H1 (cell line): Measurements from ENCODE around the gene GPRC5D. TPM values are rescaled to one million over a fixed set of nuclear protein-coding genes. Genes with fewer than 3 reads are reported as not detected.

Experiments
- CTCF ChIA-PET: fragments of 300-600 bp; sonication (Branson Sonifier 250); formaldehyde crosslinking; loops from one replicate; lab custom pipeline; 2021; ENCODE audit not compliant: partially characterized antibody; lab: Charles Lee
- POLR2A ChIA-PET: fragments of 300-600 bp; sonication (Branson Sonifier 250); formaldehyde crosslinking; loops from one replicate; lab custom pipeline; 2021; ENCODE audit warnings: inconsistent platforms; ENCODE audit not compliant: partially characterized antibody; lab: Charles Lee
- DNase-seq, 2 experiments: peaks; one replicate each; pipeline versions ENCODE4 v3.0.0 to v3.0.0-alpha.2; 2010 to 2022; ENCODE audit warnings: low spot score in 2 of 2, low read depth in 1 of 2, mixed read lengths in 1 of 2
- FAIRE-seq: peaks from 2 replicates; lab custom pipeline; 2011; peaks lifted over from hg19 to GRCh38; lab: Jason Lieb, UNC
- H2AFZ ChIP-seq: 2 replicates; pipeline ENCODE4 v1.8.1; 2012; ENCODE audit warnings: low read length, inconsistent platforms
- H2AK5ac ChIP-seq: 2 replicates; pipeline ENCODE4 v1.6.1; 2013; ENCODE audit warnings: low read depth, low read length
- H2BK120ac ChIP-seq: replicated peaks from 2 replicates; pipeline ENCODE3; 2013; ENCODE audit warnings: low read depth, low read length, inconsistent platforms
- H2BK12ac ChIP-seq: 2 replicates; pipeline ENCODE4 v1.6.1; 2013; ENCODE audit warnings: low read depth, low read length
- H2BK15ac ChIP-seq: 2 replicates; pipeline ENCODE4 v1.6.1; 2013; ENCODE audit warnings: low read length
- H2BK20ac ChIP-seq: 2 replicates; pipeline ENCODE4 v1.6.1; 2013; ENCODE audit warnings: low read length
- H2BK5ac ChIP-seq: 2 replicates; pipeline ENCODE4 v1.6.1; 2013; ENCODE audit warnings: low read depth, low read length
- H3K14ac ChIP-seq: 2 replicates; pipeline ENCODE4 v1.6.1; 2013; ENCODE audit warnings: inconsistent platforms; ENCODE audit not compliant: insufficient read length
- H3K18ac ChIP-seq: 2 replicates; pipeline ENCODE4 v1.6.1; 2013; ENCODE audit warnings: low read length; ENCODE audit errors: extremely low read depth
- H3K23ac ChIP-seq: 2 replicates; pipeline ENCODE4 v1.6.1; 2013; ENCODE audit warnings: inconsistent platforms; ENCODE audit not compliant: insufficient read length
- H3K23me2 ChIP-seq: 2 replicates; pipeline ENCODE4 v1.6.1; 2013; ENCODE audit warnings: low read depth, low read length
- H3K27ac ChIP-seq: 2 replicates; pipeline ENCODE4 v1.6.1; 2011; ENCODE audit warnings: low read depth, low read length, inconsistent platforms
- H3K27me3 ChIP-seq, 4 experiments: replicated peaks in 1 of 4; 1 replicate in 1 of 4; 2 replicates in 3 of 4; pipeline versions ENCODE4 v1.6.1 to v1.8.1; 2011 to 2013; ENCODE audit warnings: low read length in 3 of 4, mild to moderate bottlenecking in 3 of 4, inconsistent platforms in 2 of 4, mixed read lengths in 2 of 4, moderate library complexity in 1 of 4; ENCODE audit not compliant: control insufficient read depth in 3 of 4, insufficient read depth in 3 of 4; ENCODE audit errors: extremely low read depth in 1 of 4
- H3K36me3 ChIP-seq, 4 experiments: 2 replicates each; pipeline versions ENCODE4 v1.6.1 to v1.8.1; 2011 to 2013; ENCODE audit warnings: mild to moderate bottlenecking in 4 of 4, low read length in 3 of 4, moderate library complexity in 2 of 4, control low read depth in 1 of 4, inconsistent platforms in 1 of 4; ENCODE audit not compliant: insufficient read depth in 4 of 4, control insufficient read depth in 2 of 4
- H3K4ac ChIP-seq: replicated peaks from 2 replicates; pipeline ENCODE3; 2013; ENCODE audit warnings: low read length, low read depth, mixed read lengths, inconsistent platforms; ENCODE audit not compliant: insufficient read length
- H3K4me1 ChIP-seq, 4 experiments: replicated peaks in 1 of 4; 1 replicate in 1 of 4; 2 replicates in 3 of 4; pipeline versions ENCODE4 v1.6.1 to v1.8.1; 2011 to 2013; ENCODE audit warnings: low read length in 3 of 4, inconsistent platforms in 2 of 4, mixed read lengths in 1 of 4; ENCODE audit not compliant: insufficient read depth in 4 of 4, control insufficient read depth in 3 of 4
- H3K4me2 ChIP-seq, 2 experiments: 2 replicates each; pipeline versions ENCODE4 v1.6.1 to v1.8.1; 2011 to 2013; ENCODE audit warnings: low read depth in 2 of 2, low read length in 2 of 2, control low read depth in 1 of 2, inconsistent platforms in 1 of 2, mild to moderate bottlenecking in 1 of 2; ENCODE audit not compliant: insufficient read depth in 1 of 2
- H3K4me3 ChIP-seq, 4 experiments: fragments of 200-600, 300-600 bp in 1 of 4; sonication (generic), shearing (Covaris generic), sonication (Bioruptor Twin) in 1 of 4; 2 replicates each; pipeline versions ENCODE4 v1.5.1 to v1.8.1; 2011 to 2016; ENCODE audit warnings: low read length in 4 of 4, low read depth in 3 of 4, control low read depth in 2 of 4, inconsistent platforms in 2 of 4, mild to moderate bottlenecking in 2 of 4, mixed read lengths in 1 of 4, moderate library complexity in 1 of 4; ENCODE audit not compliant: insufficient read depth in 2 of 4; ENCODE audit errors: extremely low read depth in 1 of 4
- H3K56ac ChIP-seq: replicated peaks from 2 replicates; pipeline ENCODE3; 2013; ENCODE audit warnings: low read depth, mild to moderate bottlenecking, mixed read lengths, low read length, inconsistent platforms; ENCODE audit not compliant: insufficient read length
- H3K79me1 ChIP-seq: 2 replicates; pipeline ENCODE4 v1.6.1; 2013; ENCODE audit warnings: low read depth, low read length, control low read depth
- H3K79me2 ChIP-seq, 2 experiments: 2 replicates each; pipeline versions ENCODE4 v1.6.1 to v1.8.1; 2012 to 2013; ENCODE audit warnings: low read length in 2 of 2, mild to moderate bottlenecking in 2 of 2, inconsistent platforms in 1 of 2; ENCODE audit not compliant: insufficient read depth in 2 of 2, control insufficient read depth in 1 of 2
- H3K9ac ChIP-seq, 4 experiments: replicated peaks in 1 of 4; 1 replicate in 1 of 4; 2 replicates in 3 of 4; pipeline versions ENCODE4 v1.6.1 to v1.8.1; 2011 to 2013; ENCODE audit warnings: low read depth in 3 of 4, low read length in 3 of 4, control low read depth in 2 of 4, mild to moderate bottlenecking in 2 of 4, moderate library complexity in 2 of 4, inconsistent platforms in 1 of 4; ENCODE audit errors: extremely low read depth in 1 of 4
- H3K9me3 ChIP-seq, 2 experiments: 2 replicates each; pipeline versions ENCODE4 v1.6.1 to v1.8.1; 2012 to 2013; ENCODE audit warnings: mild to moderate bottlenecking in 2 of 2, moderate library complexity in 2 of 2, control low read depth in 1 of 2, inconsistent platforms in 1 of 2, low read depth in 1 of 2, low read length in 1 of 2, mixed read lengths in 1 of 2; ENCODE audit not compliant: insufficient read depth in 2 of 2
- H4K20me1 ChIP-seq, 2 experiments: replicated peaks in 1 of 2; 2 replicates each; pipeline versions ENCODE3 to v1.8.1; 2011 to 2013; ENCODE audit warnings: inconsistent platforms in 2 of 2, low read length in 2 of 2, mild to moderate bottlenecking in 1 of 2; ENCODE audit not compliant: insufficient read depth in 2 of 2, control insufficient read depth in 1 of 2
- H4K5ac ChIP-seq: 2 replicates; pipeline ENCODE4 v1.6.1; 2013; ENCODE audit warnings: low read length, low read depth, mixed read lengths, inconsistent platforms; ENCODE audit not compliant: insufficient read length
- H4K8ac ChIP-seq: 2 replicates; pipeline ENCODE4 v1.8.0; 2013; ENCODE audit warnings: mild to moderate bottlenecking, moderate library complexity, low read length, inconsistent platforms; ENCODE audit not compliant: insufficient read depth; ENCODE audit errors: extremely low read depth
- H4K91ac ChIP-seq: replicated peaks from 2 replicates; pipeline ENCODE3; 2013; ENCODE audit warnings: low read length, mixed read lengths, inconsistent platforms; ENCODE audit not compliant: insufficient read length
- ASH2L ChIP-seq: fragments of 200-600, 300-600 bp; sonication (generic); IDR thresholded peaks from one replicate; pipeline ENCODE4 v1.7.1; 2017; ENCODE audit warnings: low read length
- FOSL1 ChIP-seq: IDR thresholded peaks from 2 replicates; pipeline ENCODE4 v1.6.1; 2011; ENCODE audit warnings: mild to moderate bottlenecking, low read depth, low read length, moderate library complexity; ENCODE audit not compliant: insufficient read depth
- HDAC6 ChIP-seq: IDR thresholded peaks from one replicate; pipeline ENCODE4 v1.7.1; 2012; ENCODE audit warnings: low read depth, mild to moderate bottlenecking, inconsistent platforms, low read length, moderate library complexity
- POU5F1 ChIP-seq: IDR thresholded peaks from 2 replicates; pipeline ENCODE4 v1.6.1; 2011; ENCODE audit warnings: low read depth, mild to moderate bottlenecking, low read length, moderate library complexity
- SAP30 ChIP-seq: fragments of 300-600 bp; sonication (generic); IDR thresholded peaks from 2 replicates; pipeline ENCODE4 v1.7.1; 2012; ENCODE audit warnings: low read length, moderate library complexity, mild to moderate bottlenecking, inconsistent platforms; ENCODE audit not compliant: insufficient read depth, insufficient replicate concordance
- SIRT6 ChIP-seq: IDR thresholded peaks from one replicate; pipeline ENCODE4 v1.7.1; 2012; ENCODE audit warnings: low read length, inconsistent platforms
- SP1 ChIP-seq: IDR thresholded peaks from 2 replicates; pipeline ENCODE4 v1.6.1; 2011; ENCODE audit warnings: low read depth, low read length
- SP2 ChIP-seq: IDR thresholded peaks from 2 replicates; pipeline ENCODE4 v1.6.1; 2012; ENCODE audit warnings: mild to moderate bottlenecking, low read length, inconsistent platforms
- TCF12 ChIP-seq: IDR thresholded peaks from 2 replicates; pipeline ENCODE4 v1.6.1; 2011; ENCODE audit warnings: low read depth, mild to moderate bottlenecking, low read length
- TEAD4 ChIP-seq: IDR thresholded peaks from 2 replicates; pipeline ENCODE4 v1.6.1; 2012; ENCODE audit warnings: low read depth, low read length, inconsistent platforms, mixed read lengths
- polyA plus RNA-seq, 7 experiments: library from polyadenylated mRNA; depleted of rRNA in 3 of 7; stranded (reverse) in 5 of 7; unstranded in 2 of 7; fragments of >200 nt in 5 of 7; fragments of 200-250 nt in 2 of 7; gene quantifications; 1 replicate in 5 of 7; 2 replicates in 1 of 7; 4 replicates in 1 of 7; pipeline versions ENCODE4 v1.2.1 to v1.2.3, GENCODE V29; 2011 to 2013; ENCODE audit warnings: missing spikeins in 2 of 7, mixed read lengths in 2 of 7
- total RNA-seq: library from RNA; stranded (reverse); fragmentation: NEBNext Ultra II Directional; extraction: Animal tissue kit (Norgen Biotek cat#: 25700); gene quantifications from 2 replicates; pipeline ENCODE4 v1.2.1, GENCODE V29; 2021
- TF ChIP-seq, protein P1 (sequence below): IDR thresholded peaks from 2 replicates; pipeline ENCODE4 v1.6.1; 2011; ENCODE audit warnings: low read depth, mild to moderate bottlenecking, low read length; ENCODE audit not compliant: insufficient read depth
- TF ChIP-seq, protein P2 (sequence below): IDR thresholded peaks from 2 replicates; pipeline ENCODE4 v1.6.1; 2012; ENCODE audit warnings: low read length, inconsistent platforms
- TF ChIP-seq, protein P3 (sequence below): IDR thresholded peaks from 2 replicates; pipeline ENCODE4 v1.6.1; 2012; ENCODE audit warnings: inconsistent platforms

GPRC5D gene
- total and polyA plus RNA-seq, 2 of the 8 experiments (the other 6 are each of a cell fraction or from before 2014, with no cell fraction given): 0.45 TPM; not detected in 1

DNA sequence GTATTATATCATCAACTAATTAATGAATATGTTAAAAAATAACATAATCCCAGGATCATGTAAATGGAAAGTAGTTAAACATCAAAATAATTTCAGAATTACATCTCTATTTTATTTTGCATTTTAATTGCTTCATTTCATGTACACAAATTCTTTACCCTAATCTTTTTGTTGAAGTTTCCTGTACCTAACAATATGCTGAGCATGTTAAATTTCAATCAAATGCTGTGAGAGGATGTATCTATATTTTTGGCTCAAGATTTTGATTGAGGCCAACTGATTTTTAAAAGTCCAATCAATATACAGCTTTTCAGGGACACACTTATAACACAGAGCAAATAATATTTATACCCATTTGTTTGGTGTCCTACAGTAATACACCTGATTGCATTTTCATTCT lies 6.4 kb downstream of the GPRC5D start:
- no peak overlapping the region for H2AFZ ChIP-seq
- H3K79me2 ChIP-seq: no peaks in the 10 kb centered on the region
- H3K27me3 ChIP-seq: no peaks in the 10 kb centered on the region
- no peak overlapping the region for H3K9ac ChIP-seq
- no peak overlapping the region for H2BK5ac ChIP-seq
- CTCF ChIA-PET: no interaction called here
- DNase-seq: no peak
- H2AK5ac ChIP-seq: no peak overlapping the region
- no peak overlapping the region for H3K14ac ChIP-seq
- no peak overlapping the region for H2BK12ac ChIP-seq
- no peak for FAIRE-seq
- no peak overlapping the region for H4K8ac ChIP-seq
- POLR2A ChIA-PET: no interaction called here
- no peak overlapping the region for H3K18ac ChIP-seq
- H4K5ac ChIP-seq: no peak overlapping the region
- H3K79me1 ChIP-seq: no peaks in the 10 kb centered on the region
- no peaks in the 10 kb centered on the region for H3K9me3 ChIP-seq
- H2BK20ac ChIP-seq: no peak overlapping the region
- H3K23ac ChIP-seq: no peak overlapping the region
- H3K4ac ChIP-seq: no peak overlapping the region
- H3K56ac ChIP-seq: no peak overlapping the region
- H3K4me3 ChIP-seq: no peak overlapping the region
- no peaks in the 10 kb centered on the region for H3K36me3 ChIP-seq
- H3K4me1 ChIP-seq: no peaks in the 10 kb centered on the region
- H3K27ac ChIP-seq: no peak overlapping the region
- H4K91ac ChIP-seq: no peak overlapping the region
- H2BK15ac ChIP-seq: no peak overlapping the region
- no peaks in the 10 kb centered on the region for H4K20me1 ChIP-seq
- H3K4me2 ChIP-seq: no peak overlapping the region
- no peaks in the 10 kb centered on the region for H3K23me2 ChIP-seq
- H2BK120ac ChIP-seq: no peak overlapping the region
- TF ChIP-seq ASH2L (no peak), TCF12 (no peak), SAP30 (no peak), SP1 (no peak), POU5F1 (no peak), SP2 (no peak), FOSL1 (no peak), TEAD4 (no peak), HDAC6 (no peak), SIRT6 (no peak)
- TF ChIP-seq, protein P1, sequence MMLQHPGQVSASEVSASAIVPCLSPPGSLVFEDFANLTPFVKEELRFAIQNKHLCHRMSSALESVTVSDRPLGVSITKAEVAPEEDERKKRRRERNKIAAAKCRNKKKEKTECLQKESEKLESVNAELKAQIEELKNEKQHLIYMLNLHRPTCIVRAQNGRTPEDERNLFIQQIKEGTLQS: no peak
- TF ChIP-seq, protein P2, sequence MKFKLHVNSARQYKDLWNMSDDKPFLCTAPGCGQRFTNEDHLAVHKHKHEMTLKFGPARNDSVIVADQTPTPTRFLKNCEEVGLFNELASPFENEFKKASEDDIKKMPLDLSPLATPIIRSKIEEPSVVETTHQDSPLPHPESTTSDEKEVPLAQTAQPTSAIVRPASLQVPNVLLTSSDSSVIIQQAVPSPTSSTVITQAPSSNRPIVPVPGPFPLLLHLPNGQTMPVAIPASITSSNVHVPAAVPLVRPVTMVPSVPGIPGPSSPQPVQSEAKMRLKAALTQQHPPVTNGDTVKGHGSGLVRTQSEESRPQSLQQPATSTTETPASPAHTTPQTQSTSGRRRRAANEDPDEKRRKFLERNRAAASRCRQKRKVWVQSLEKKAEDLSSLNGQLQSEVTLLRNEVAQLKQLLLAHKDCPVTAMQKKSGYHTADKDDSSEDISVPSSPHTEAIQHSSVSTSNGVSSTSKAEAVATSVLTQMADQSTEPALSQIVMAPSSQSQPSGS: no peak
- TF ChIP-seq, protein P3, sequence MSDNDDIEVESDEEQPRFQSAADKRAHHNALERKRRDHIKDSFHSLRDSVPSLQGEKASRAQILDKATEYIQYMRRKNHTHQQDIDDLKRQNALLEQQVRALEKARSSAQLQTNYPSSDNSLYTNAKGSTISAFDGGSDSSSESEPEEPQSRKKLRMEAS: no peak
